GM18873 (cell line): Measurements from ENCODE around the gene GRM7.

Experiments
- ATAC-seq: cut with Tn5 transposase; IDR thresholded peaks from one replicate; pipeline ENCODE4 v1.9.1; 2021; ENCODE audit warnings: mild to moderate bottlenecking, moderate library complexity, moderate number of reproducible peaks; ENCODE audit not compliant: unreplicated experiment, low FRiP score

GRM7 gene

GRCh38 chr3:7209098-7209497 is 348.2 kb downstream of the GRM7 start:
- ATAC-seq, result no peak

GRCh38 chr3:7211740-7212139 is 350.8 kb downstream of the GRM7 start:
- ATAC-seq, result no peak

GRCh38 chr3:7215706-7216105 is 354.8 kb downstream of the GRM7 start:
- no peak for ATAC-seq

- no peak for ATAC-seq
These were observed 365.5 kb downstream of the GRM7 start for GRCh38 chr3:7226393-7226792.

GRCh38 chr3:7238565-7239295 is 377.8 kb downstream of the GRM7 start:
- no peak for ATAC-seq

- ATAC-seq, result no peak
These were observed 380.8 kb downstream of the GRM7 start for GRCh38 chr3:7241584-7242302.

- ATAC-seq, result no peak
These were observed 381.4 kb downstream of the GRM7 start for GRCh38 chr3:7242303-7242635.

GRCh38 chr3:7249493-7250076 is 388.7 kb downstream of the GRM7 start:
- ATAC-seq, result no peak

GRCh38 chr3:7254251-7254650 is 393.3 kb downstream of the GRM7 start:
- no peak for ATAC-seq

GRCh38 chr3:7260975-7261374 is 400.1 kb downstream of the GRM7 start:
- ATAC-seq, result no peak

GRCh38 chr3:7263347-7264195 is 402.7 kb downstream of the GRM7 start:
- ATAC-seq, result no peak

GRCh38 chr3:7264196-7264526 is 403.2 kb downstream of the GRM7 start:
- ATAC-seq, result no peak

- ATAC-seq, result no peak
These were observed 404.8 kb downstream of the GRM7 start for GRCh38 chr3:7265736-7266135.

- ATAC-seq, result no peak
These were observed 405.6 kb downstream of the GRM7 start for GRCh38 chr3:7266551-7266950.

- no peak for ATAC-seq
These were observed 409.8 kb downstream of the GRM7 start for GRCh38 chr3:7270731-7271130.

GRCh38 chr3:7271631-7272030 is 410.7 kb downstream of the GRM7 start:
- no peak for ATAC-seq

GRCh38 chr3:7272203-7272602 is 411.3 kb downstream of the GRM7 start:
- ATAC-seq, result no peak

GRCh38 chr3:7275396-7275795 is 414.5 kb downstream of the GRM7 start:
- no peak for ATAC-seq

- ATAC-seq, result no peak
These were observed 419.4 kb downstream of the GRM7 start for GRCh38 chr3:7280318-7280717.

GRCh38 chr3:7282988-7283387 is 422.1 kb downstream of the GRM7 start:
- ATAC-seq, result no peak

GRCh38 chr3:7285505-7285904 is 424.6 kb downstream of the GRM7 start:
- no peak for ATAC-seq
